IPS-18a (cell line): Measurements from ENCODE around the gene CCDC157.

ENCODE experiments used
- H3K27ac ChIP-seq: one replicate; pipeline ENCODE4 v1.5.1; 2013; ENCODE audit warnings: low read length
- H3K27me3 ChIP-seq: one replicate; pipeline ENCODE4 v1.6.1; 2013; ENCODE audit warnings: mild to moderate bottlenecking, low read length; ENCODE audit not compliant: control insufficient read depth, insufficient read depth
- H3K36me3 ChIP-seq: one replicate; pipeline ENCODE4 v1.6.1; 2013; ENCODE audit warnings: low read depth, low read length; ENCODE audit not compliant: control insufficient read depth
- H3K4me1 ChIP-seq: one replicate; pipeline ENCODE4 v1.6.1; 2013; ENCODE audit warnings: low read depth, low read length; ENCODE audit not compliant: control insufficient read depth
- H3K4me3 ChIP-seq: one replicate; pipeline ENCODE4 v1.5.1; 2013; ENCODE audit warnings: low read length
- H3K9ac ChIP-seq: one replicate; pipeline ENCODE4 v1.6.1; 2013; ENCODE audit warnings: mild to moderate bottlenecking, low read length, moderate library complexity
- H3K9me3 ChIP-seq: one replicate; pipeline ENCODE4 v1.6.1; 2013; ENCODE audit warnings: low read depth, low read length; ENCODE audit not compliant: control insufficient read depth

CCDC157 gene

GRCh38 chr22:30344447-30345200 lies 12.2 kb upstream of the CCDC157 start:
- Histone ChIP-seq H3K27ac (no peak overlapping the region), H3K4me3 (no peak overlapping the region), H3K9ac (no peak overlapping the region), H3K27me3 (no peaks in the 10 kb centered on the region), H3K4me1 (no peaks in the 10 kb centered on the region), H3K9me3 (no peaks in the 10 kb centered on the region), H3K36me3 (peaks cover 95% of the 10 kb centered on the region)

- H3K27ac ChIP-seq, result no peak overlapping the region
- H3K4me1 ChIP-seq, result no peaks in the 10 kb centered on the region
- H3K4me3 ChIP-seq, result no peak overlapping the region
- H3K9ac ChIP-seq, result no peak overlapping the region
- no peaks in the 10 kb centered on the region for H3K9me3 ChIP-seq
- H3K36me3 ChIP-seq, result peaks cover 93% of the 10 kb centered on the region
- no peaks in the 10 kb centered on the region for H3K27me3 ChIP-seq
Measured at GRCh38 chr22:30347255-30347892, 9.4 kb upstream of the CCDC157 start.

GRCh38 chr22:30348404-30348803 lies 8.4 kb upstream of the CCDC157 start:
- no peak overlapping the region for H3K27ac ChIP-seq
- H3K9ac ChIP-seq, result no peak overlapping the region
- no peaks in the 10 kb centered on the region for H3K27me3 ChIP-seq
- no peaks in the 10 kb centered on the region for H3K9me3 ChIP-seq
- H3K4me3 ChIP-seq, result no peak overlapping the region
- H3K36me3 ChIP-seq, result peaks cover 89% of the 10 kb centered on the region
- H3K4me1 ChIP-seq, result no peaks in the 10 kb centered on the region

- Histone ChIP-seq H3K9me3 (no peaks in the 10 kb centered on the region), H3K27ac (no peak overlapping the region), H3K4me3 (no peak overlapping the region), H3K9ac (no peak overlapping the region), H3K4me1 (no peaks in the 10 kb centered on the region), H3K27me3 (no peaks in the 10 kb centered on the region), H3K36me3 (peaks cover 89% of the 10 kb centered on the region)
Measured at GRCh38 chr22:30348809-30349208, 8.0 kb upstream of the CCDC157 start.

- Histone ChIP-seq H3K27me3 (no peaks in the 10 kb centered on the region), H3K27ac (no peak overlapping the region), H3K36me3 (peaks cover 69% of the 10 kb centered on the region), H3K4me1 (no peaks in the 10 kb centered on the region), H3K9ac (no peak overlapping the region), H3K4me3 (no peak overlapping the region), H3K9me3 (no peaks in the 10 kb centered on the region)
Measured at GRCh38 chr22:30351226-30351625, 5.6 kb upstream of the CCDC157 start.

GRCh38 chr22:30354644-30355043 lies 2.2 kb upstream of the CCDC157 start:
- Histone ChIP-seq H3K27ac (no peak overlapping the region), H3K9ac (no peak overlapping the region), H3K4me3 (no peak overlapping the region), H3K27me3 (no peaks in the 10 kb centered on the region), H3K36me3 (peaks cover 40% of the 10 kb centered on the region), H3K9me3 (no peaks in the 10 kb centered on the region), H3K4me1 (no peaks in the 10 kb centered on the region)

- H3K27ac ChIP-seq, result peak overlapping the region; percentile 87
- no peaks in the 10 kb centered on the region for H3K4me1 ChIP-seq
- no peaks in the 10 kb centered on the region for H3K9me3 ChIP-seq
- peak overlapping the region; percentile 74 for H3K4me3 ChIP-seq
- no peaks in the 10 kb centered on the region for H3K27me3 ChIP-seq
- H3K36me3 ChIP-seq, result peaks cover 16% of the 10 kb centered on the region
- H3K9ac ChIP-seq, result peak overlapping the region; percentile 79
Measured at GRCh38 chr22:30357236-30357570, 396 bp downstream of the CCDC157 start.

GRCh38 chr22:30357650-30358215 lies 926 bp downstream of the CCDC157 start:
- Histone ChIP-seq H3K4me3 (peak overlapping the region; percentile 74), H3K4me1 (peaks cover 5% of the 10 kb centered on the region), H3K27me3 (no peaks in the 10 kb centered on the region), H3K9ac (peak overlapping the region; percentile 79), H3K36me3 (peaks cover 11% of the 10 kb centered on the region), H3K9me3 (no peaks in the 10 kb centered on the region), H3K27ac (peak overlapping the region; percentile 87)

GRCh38 chr22:30358541-30358940 lies 1.7 kb downstream of the CCDC157 start:
- Histone ChIP-seq H3K27me3 (no peaks in the 10 kb centered on the region), H3K36me3 (peaks cover 7% of the 10 kb centered on the region), H3K4me1 (peaks cover 8% of the 10 kb centered on the region), H3K9me3 (no peaks in the 10 kb centered on the region), H3K4me3 (no peak overlapping the region), H3K9ac (no peak overlapping the region), H3K27ac (no peak overlapping the region)

- H3K4me3 ChIP-seq, result no peak overlapping the region
- H3K4me1 ChIP-seq, result peaks cover 8% of the 10 kb centered on the region
- no peaks in the 10 kb centered on the region for H3K9me3 ChIP-seq
- H3K36me3 ChIP-seq, result no peaks in the 10 kb centered on the region
- no peak overlapping the region for H3K27ac ChIP-seq
- H3K27me3 ChIP-seq, result no peaks in the 10 kb centered on the region
- no peak overlapping the region for H3K9ac ChIP-seq
Measured at GRCh38 chr22:30361916-30362650, 5.3 kb downstream of the CCDC157 start.

- no peak overlapping the region for H3K9ac ChIP-seq
- no peaks in the 10 kb centered on the region for H3K9me3 ChIP-seq
- H3K4me1 ChIP-seq, result peaks cover 8% of the 10 kb centered on the region
- no peak overlapping the region for H3K4me3 ChIP-seq
- no peak overlapping the region for H3K27ac ChIP-seq
- H3K36me3 ChIP-seq, result no peaks in the 10 kb centered on the region
- no peaks in the 10 kb centered on the region for H3K27me3 ChIP-seq
Measured at GRCh38 chr22:30362651-30363281, 6.0 kb downstream of the CCDC157 start.
